ENCODE results near the gene GRAMD1A. TPM values are rescaled to one million over a fixed set of nuclear protein-coding genes. Genes with fewer than 3 reads are reported as not detected.
"Not testable (repeated sequence)": the region's sequence is repeated elsewhere in the genome, so short reads cannot be mapped to it uniquely, and the experiment has no call there.

Gene GRAMD1A
- total RNA-seq, 1 donor from 2014 or later, result 67.9 TPM

- H3K4me1 Mint-ChIP-seq (ENCODE audit: low read depth), result peaks cover 7% of the 10 kb centered on the region
- no peak overlapping the region for H3K27ac Mint-ChIP-seq (ENCODE audit: unreplicated experiment)
- no peaks in the 10 kb centered on the region for H3K27me3 Mint-ChIP-seq (ENCODE audit: low read depth)
- peaks cover 16% of the 10 kb centered on the region for H3K36me3 Mint-ChIP-seq (ENCODE audit: low read depth)
- no peak for TF ChIP-seq CTCF (IDR thresholded peaks at IDR 0.05)
- H3K9me3 Mint-ChIP-seq (ENCODE audit: low read depth), result no peaks in the 10 kb centered on the region
- H3K4me3 Mint-ChIP-seq (ENCODE audit: unreplicated experiment), result no peak overlapping the region
- no peak for DNase-seq (ENCODE audit: low spot score)
Measured at GRCh38 chr19:35011091-35011689, 11.1 kb downstream of the GRAMD1A start.

- Mint-ChIP-seq H3K27ac (ENCODE audit: unreplicated experiment) (no peak overlapping the region), H3K4me1 (ENCODE audit: low read depth) (no peaks in the 10 kb centered on the region), H3K36me3 (ENCODE audit: low read depth) (peaks cover 16% of the 10 kb centered on the region), H3K4me3 (ENCODE audit: unreplicated experiment) (no peak overlapping the region), H3K27me3 (ENCODE audit: low read depth) (no peaks in the 10 kb centered on the region), H3K9me3 (ENCODE audit: low read depth) (no peaks in the 10 kb centered on the region)
- no peak for TF ChIP-seq CTCF (IDR thresholded peaks at IDR 0.05)
- no peak for DNase-seq (ENCODE audit: low spot score)
Measured at GRCh38 chr19:35011737-35012682, 11.9 kb downstream of the GRAMD1A start.

- H3K27ac Mint-ChIP-seq (ENCODE audit: unreplicated experiment), result no peak overlapping the region
- no peak for DNase-seq (ENCODE audit: low spot score)
- no peaks in the 10 kb centered on the region for H3K27me3 Mint-ChIP-seq (ENCODE audit: low read depth)
- H3K4me1 Mint-ChIP-seq (ENCODE audit: low read depth), result no peaks in the 10 kb centered on the region
- no peaks in the 10 kb centered on the region for H3K9me3 Mint-ChIP-seq (ENCODE audit: low read depth)
- peaks cover 24% of the 10 kb centered on the region for H3K36me3 Mint-ChIP-seq (ENCODE audit: low read depth)
- TF ChIP-seq CTCF (IDR thresholded peaks at IDR 0.05), result peak; percentile 88
- H3K4me3 Mint-ChIP-seq (ENCODE audit: unreplicated experiment), result no peak overlapping the region
Measured at GRCh38 chr19:35013041-35013819, 13.1 kb downstream of the GRAMD1A start.

- Mint-ChIP-seq H3K9me3 (ENCODE audit: low read depth) (no peaks in the 10 kb centered on the region), H3K36me3 (ENCODE audit: low read depth) (peaks cover 29% of the 10 kb centered on the region), H3K27ac (ENCODE audit: unreplicated experiment) (no peak overlapping the region), H3K27me3 (ENCODE audit: low read depth) (no peaks in the 10 kb centered on the region), H3K4me3 (ENCODE audit: unreplicated experiment) (no peak overlapping the region), H3K4me1 (ENCODE audit: low read depth) (no peaks in the 10 kb centered on the region)
- no peak for DNase-seq (ENCODE audit: low spot score)
- TF ChIP-seq CTCF (IDR thresholded peaks at IDR 0.05), result no peak
Measured at GRCh38 chr19:35013820-35014754, 14.0 kb downstream of the GRAMD1A start.

- H3K4me1 Mint-ChIP-seq (ENCODE audit: low read depth); H3K9me3 Mint-ChIP-seq (ENCODE audit: low read depth); H3K27me3 Mint-ChIP-seq (ENCODE audit: low read depth); H3K4me3 Mint-ChIP-seq (ENCODE audit: unreplicated experiment); DNase-seq (ENCODE audit: low spot score); H3K27ac Mint-ChIP-seq (ENCODE audit: unreplicated experiment): not testable (repeated sequence)
- H3K36me3 Mint-ChIP-seq (ENCODE audit: low read depth), result peaks cover 31% of the 10 kb centered on the region
Measured at GRCh38 chr19:35014774-35015173, 14.7 kb downstream of the GRAMD1A start.

Data from chondrocyte (in vitro differentiated cells).